Natural killer cell (primary cell): ENCODE data around the gene ENDOV. TPM values are rescaled to one million over a fixed set of nuclear protein-coding genes. Genes with fewer than 3 reads are reported as not detected.

Experiments used
- ATAC-seq, 3 donors: fragments of 150-1000 bp in 2 of 3; fragments of 200-7000 bp in 1 of 3; cut with Tn5 transposase; 1 replicate in 1 of 3; 2 replicates in 2 of 3; pipeline ENCODE4 v1.10.0; 2021; ENCODE audit warnings: mild to moderate bottlenecking in 2 of 3, moderate library complexity in 2 of 3
- DNase-seq, 2 donors: peaks; one replicate each; pipeline versions ENCODE4 v3.0.0 to v3.0.0-alpha.2; 2013 to 2021; ENCODE audit warnings: mixed read lengths in 1 of 2
- H3K27ac ChIP-seq: one replicate; pipeline ENCODE4 v1.5.1; 2013; ENCODE audit warnings: mild to moderate bottlenecking, low read length
- H3K27me3 ChIP-seq: one replicate; pipeline ENCODE4 v1.6.1; 2013; ENCODE audit warnings: low read length; ENCODE audit not compliant: control insufficient read depth, insufficient read depth
- H3K36me3 ChIP-seq: one replicate; pipeline ENCODE4 v1.6.1; 2013; ENCODE audit warnings: low read length; ENCODE audit not compliant: control insufficient read depth, insufficient read depth
- H3K4me1 ChIP-seq: one replicate; pipeline ENCODE4 v1.6.1; 2013; ENCODE audit warnings: low read length; ENCODE audit not compliant: control insufficient read depth, insufficient read depth
- H3K4me3 ChIP-seq: one replicate; pipeline ENCODE4 v1.5.1; 2013; ENCODE audit warnings: low read length
- H3K9me3 ChIP-seq: one replicate; pipeline ENCODE4 v1.6.1; 2013; ENCODE audit warnings: low read length; ENCODE audit not compliant: control insufficient read depth, insufficient read depth
- H3K27ac Mint-ChIP-seq, 2 donors: one replicate each; pipeline ENCODE4 v1.8.0; 2022; ENCODE audit warnings: mild to moderate bottlenecking in 2 of 2, mixed read lengths in 2 of 2, moderate library complexity in 1 of 2
- H3K27me3 Mint-ChIP-seq, 2 donors: one replicate each; pipeline ENCODE4 v1.8.0; 2022; ENCODE audit warnings: low read depth in 2 of 2, mixed read lengths in 2 of 2
- H3K36me3 Mint-ChIP-seq: one replicate; pipeline ENCODE4 v1.8.0; 2022; ENCODE audit warnings: mixed read lengths
- H3K4me1 Mint-ChIP-seq, 2 donors: one replicate each; pipeline ENCODE4 v1.8.0; 2022; ENCODE audit warnings: mixed read lengths in 2 of 2
- H3K4me3 Mint-ChIP-seq: one replicate; pipeline ENCODE4 v1.8.0; 2022; ENCODE audit warnings: mild to moderate bottlenecking, moderate library complexity, mixed read lengths
- H3K9me3 Mint-ChIP-seq, 2 donors: one replicate each; pipeline ENCODE4 v1.8.0; 2022; ENCODE audit warnings: mixed read lengths in 2 of 2
- CTCF ChIP-seq: fragments of 200-600 bp; IDR thresholded peaks from one replicate; pipeline ENCODE4 v1.8.0; 2022; ENCODE audit warnings: antibody characterized with exemption
- WGBS: methylation state at CpG from one replicate; pipeline ENCODE4 v1.1.7; 2013; ENCODE audit warnings: missing lambda C conversion rate; ENCODE audit not compliant: insufficient coverage; 5-methylcytosine and 5-hydroxymethylcytosine counted together
- intact Hi-C: fragments of 100-400 bp; cut with micrococcal nuclease; formaldehyde crosslinking; loops from one replicate; pipeline ENCODE4 v1.14.2; 2022
- total RNA-seq, 4 donors: library from RNA; stranded (reverse); fragments of 120-200 nt in 1 of 4; gene quantifications; one replicate each; pipeline versions ENCODE4 v1.2.3 to v1.2.4, GENCODE V29; 2013 to 2022

Gene ENDOV
- total RNA-seq, 3 donors from 2014 or later (not counting 1 experiment from before 2014, with no cell fraction given): 17.7 to 24.9 (median 18.8) TPM

GRCh38 chr17:80418589-80418988 is 3.6 kb downstream of the ENDOV start:
- Mint-ChIP-seq H3K9me3 (no peaks in the 10 kb centered on the region), H3K4me3 (no peak overlapping the region), H3K27ac (peak overlapping the region in 1 of 2 donors; percentile 78), H3K27me3 (peaks cover 0 to 4% of the 10 kb centered on the region in 2 donors), H3K36me3 (no peaks in the 10 kb centered on the region), H3K4me1 (peaks cover 16 to 38% of the 10 kb centered on the region in 2 donors)
- WGBS: 97% methylated on average over 11 of the region's 11 CpGs
- no peak overlapping the region for H3K27ac ChIP-seq
- no peak for TF ChIP-seq CTCF
- H3K27me3 ChIP-seq: no peaks in the 10 kb centered on the region
- no peak overlapping the region for H3K4me3 ChIP-seq
- no peak for DNase-seq
- no peaks in the 10 kb centered on the region for H3K9me3 ChIP-seq
- H3K4me1 ChIP-seq: peaks cover 22% of the 10 kb centered on the region
- intact Hi-C loops: no loop called here
- ATAC-seq: no peak
- H3K36me3 ChIP-seq: no peaks in the 10 kb centered on the region

GRCh38 chr17:80419255-80419654 is 4.3 kb downstream of the ENDOV start:
- H3K4me3 Mint-ChIP-seq: no peak overlapping the region
- Histone ChIP-seq H3K4me1 (peaks cover 26% of the 10 kb centered on the region), H3K9me3 (no peaks in the 10 kb centered on the region), H3K36me3 (no peaks in the 10 kb centered on the region), H3K4me3 (no peak overlapping the region), H3K27ac (no peak overlapping the region), H3K27me3 (no peaks in the 10 kb centered on the region)
- no peak for ATAC-seq
- TF ChIP-seq CTCF: no peak
- intact Hi-C loops: no loop called here
- no peaks in the 10 kb centered on the region for H3K36me3 Mint-ChIP-seq
- no peak for DNase-seq
- H3K9me3 Mint-ChIP-seq: no peaks in the 10 kb centered on the region
- WGBS: 95% methylated on average over 11 of the region's 11 CpGs
- peaks cover 20 to 41% of the 10 kb centered on the region in 2 donors for H3K4me1 Mint-ChIP-seq
- no peaks in the 10 kb centered on the region for H3K27me3 Mint-ChIP-seq
- peak overlapping the region in 1 of 2 donors; percentile 16 for H3K27ac Mint-ChIP-seq

GRCh38 chr17:80421381-80422090 is 6.6 kb downstream of the ENDOV start:
- no peak overlapping the region for H3K27ac ChIP-seq
- no peak overlapping the region for H3K4me3 ChIP-seq
- WGBS: 89% methylated on average over 15 of the region's 20 CpGs
- intact Hi-C loops: loop anchor here (10.0 kb wide), 1 partner anchor 683 kb away; no protein-coding TSS in a partner anchor
- no peaks in the 10 kb centered on the region for H3K9me3 ChIP-seq
- peaks cover 32% of the 10 kb centered on the region for H3K4me1 ChIP-seq
- Mint-ChIP-seq H3K4me3 (no peak overlapping the region), H3K9me3 (no peaks in the 10 kb centered on the region), H3K27me3 (no peaks in the 10 kb centered on the region), H3K36me3 (no peaks in the 10 kb centered on the region), H3K4me1 (peaks cover 14 to 30% of the 10 kb centered on the region in 2 donors), H3K27ac (no peak overlapping the region)
- H3K36me3 ChIP-seq: no peaks in the 10 kb centered on the region
- TF ChIP-seq CTCF: no peak
- H3K27me3 ChIP-seq: no peaks in the 10 kb centered on the region
- DNase-seq (no peak), ATAC-seq (no peak)
